Measurements from ENCODE around the gene SERPINA5. TPM values are rescaled to one million over a fixed set of nuclear protein-coding genes. Genes with fewer than 3 reads are reported as not detected.

The SERPINA5 gene
- total RNA-seq, 1 donor from 2014 or later = 4.4 TPM

Other genes starting within 250 kb of the SERPINA5 start
- not detected for gene SERPINA2, start 214.7 kb upstream of the SERPINA5 start, total RNA-seq
- 13.8 TPM for gene SERPINA1, start 192.8 kb upstream of the SERPINA5 start, total RNA-seq
- not detected for gene SERPINA11, start 128.6 kb upstream of the SERPINA5 start, total RNA-seq
- gene SERPINA9, start 105.2 kb upstream of the SERPINA5 start, total RNA-seq = not detected
- not detected for gene SERPINA12, start 72.0 kb upstream of the SERPINA5 start, total RNA-seq
- gene SERPINA4, start 20.0 kb upstream of the SERPINA5 start, total RNA-seq = not detected
- gene SERPINA3, start 31.0 kb downstream of the SERPINA5 start, total RNA-seq = 106 TPM
- not detected for gene GSC, start 188.7 kb downstream of the SERPINA5 start, total RNA-seq

Measured in ureter (tissue), 1 donor.